ENCODE measurements around the gene LRRC1. TPM values are rescaled to one million over a fixed set of nuclear protein-coding genes. Genes with fewer than 3 reads are reported as not detected.

LRRC1 gene
- polyA plus RNA-seq, 1 donor (not counting 4 experiments of a cell fraction or from before 2014, with no cell fraction given): 19.7 TPM

GRCh38 chr6:53752440-53752839 lies 42.4 kb upstream of the LRRC1 start:
- peak overlapping the region in 1 of 3 experiments; percentile 21 for H3K4me3 ChIP-seq (ENCODE audit: control insufficient read depth in 2 of 3, extremely low read depth in 1 of 3, insufficient read depth in 2 of 3, low read depth in 1 of 3, low read length in 3 of 3)
- no peaks in the 10 kb centered on the region for H3K9me1 ChIP-seq (ENCODE audit: control insufficient read depth, extremely low read depth, insufficient read depth, low read length)
- H3K36me3 ChIP-seq (ENCODE audit: control insufficient read depth in 2 of 2, extremely low read depth in 1 of 2, insufficient read depth in 2 of 2, low read length in 2 of 2): no peaks in the 10 kb centered on the region
- no peaks in the 10 kb centered on the region for H3K79me2 ChIP-seq (ENCODE audit: control insufficient read depth, insufficient read depth, low read length)
- no peaks in the 10 kb centered on the region for H3K27me3 ChIP-seq (ENCODE audit: control insufficient read depth, extremely low read depth, insufficient read depth, low read length)
- H3K27ac ChIP-seq (ENCODE audit: control insufficient read depth, insufficient read depth, low read length): peak overlapping the region; percentile 91
- H3K9ac ChIP-seq (ENCODE audit: control insufficient read depth, extremely low read depth, insufficient read depth, low read length): peak overlapping the region; percentile 48
- H4K20me1 ChIP-seq (ENCODE audit: control insufficient read depth, extremely low read depth, insufficient read depth, low read length): no peaks in the 10 kb centered on the region
- dilution Hi-C loops (cut with MboI; ENCODE audit: extremely low pct_ligation_motif_present, low sequenced_read_pairs): no loop called here
- no peaks in the 10 kb centered on the region for H3K9me3 ChIP-seq (ENCODE audit: control insufficient read depth, low read depth, low read length)
- FAIRE-seq: peak; percentile 52
- H3K4me2 ChIP-seq (ENCODE audit: control insufficient read depth, extremely low read depth, insufficient read depth, low read depth, low read length): peak overlapping the region; percentile 75
- TF ChIP-seq CTCF (optimal IDR thresholded peaks at IDR 0.05 in 1 of 3, IDR thresholded peaks at IDR 0.05 in 1 of 3, conservative IDR thresholded peaks at IDR 0.05 in 1 of 3; ENCODE audit: extremely low read depth in 1 of 3, insufficient read depth in 2 of 3, low read length in 3 of 3): no peak
- no peak for TF ChIP-seq EZH2 (IDR thresholded peaks at IDR 0.05; ENCODE audit: low read length)
- peaks cover 25% of the 10 kb centered on the region for H3K4me1 ChIP-seq (ENCODE audit: control insufficient read depth, extremely low read depth, insufficient read depth, low read length)
- no peak for DNase-seq (ENCODE audit: low read depth, low spot score)
- H2AFZ ChIP-seq (ENCODE audit: control insufficient read depth, low read length): peak overlapping the region; percentile 79

DNA sequence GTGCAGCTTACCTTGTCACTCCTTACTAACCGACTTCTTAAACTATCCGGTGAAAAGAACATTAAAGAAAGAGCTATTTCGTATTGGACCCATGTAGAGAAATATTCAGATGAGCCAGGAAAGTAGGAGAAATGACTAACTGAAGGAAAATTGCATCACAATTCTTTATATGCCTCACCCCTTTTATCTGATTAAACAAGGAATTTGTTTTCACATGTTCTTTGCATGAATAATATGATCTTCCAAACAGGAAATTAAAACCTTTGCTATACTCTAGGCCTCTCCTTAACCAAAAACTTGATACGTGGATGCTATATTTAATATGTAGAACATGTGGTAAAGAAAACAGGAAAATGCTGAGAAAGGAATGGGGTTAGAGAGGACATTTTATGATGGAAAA lies 41.9 kb upstream of the LRRC1 start:
- Histone ChIP-seq H3K27me3 (ENCODE audit: control insufficient read depth, extremely low read depth, insufficient read depth, low read length) (no peaks in the 10 kb centered on the region), H3K27ac (ENCODE audit: control insufficient read depth, insufficient read depth, low read length) (peak overlapping the region; percentile 91), H3K4me1 (ENCODE audit: control insufficient read depth, extremely low read depth, insufficient read depth, low read length) (peaks cover 25% of the 10 kb centered on the region), H3K79me2 (ENCODE audit: control insufficient read depth, insufficient read depth, low read length) (no peaks in the 10 kb centered on the region), H3K36me3 (ENCODE audit: control insufficient read depth in 2 of 2, extremely low read depth in 1 of 2, insufficient read depth in 2 of 2, low read length in 2 of 2) (no peaks in the 10 kb centered on the region), H3K9ac (ENCODE audit: control insufficient read depth, extremely low read depth, insufficient read depth, low read length) (peak overlapping the region; percentile 48), H3K9me1 (ENCODE audit: control insufficient read depth, extremely low read depth, insufficient read depth, low read length) (no peaks in the 10 kb centered on the region), H3K9me3 (ENCODE audit: control insufficient read depth, low read depth, low read length) (no peaks in the 10 kb centered on the region), H3K4me3 (ENCODE audit: control insufficient read depth in 2 of 3, extremely low read depth in 1 of 3, insufficient read depth in 2 of 3, low read depth in 1 of 3, low read length in 3 of 3) (peak overlapping the region in 1 of 3 experiments; percentile 21), H3K4me2 (ENCODE audit: control insufficient read depth, extremely low read depth, insufficient read depth, low read depth, low read length) (peak overlapping the region; percentile 75), H4K20me1 (ENCODE audit: control insufficient read depth, extremely low read depth, insufficient read depth, low read length) (no peaks in the 10 kb centered on the region), H2AFZ (ENCODE audit: control insufficient read depth, low read length) (peak overlapping the region; percentile 79)
- DNase-seq (ENCODE audit: low read depth, low spot score): no peak
- dilution Hi-C loops (cut with MboI; ENCODE audit: extremely low pct_ligation_motif_present, low sequenced_read_pairs): no loop called here
- TF ChIP-seq CTCF (optimal IDR thresholded peaks at IDR 0.05 in 1 of 3, IDR thresholded peaks at IDR 0.05 in 1 of 3, conservative IDR thresholded peaks at IDR 0.05 in 1 of 3; ENCODE audit: extremely low read depth in 1 of 3, insufficient read depth in 2 of 3, low read length in 3 of 3): no peak
- no peak for TF ChIP-seq EZH2 (IDR thresholded peaks at IDR 0.05; ENCODE audit: low read length)
- FAIRE-seq: no peak

Data from keratinocyte (primary cell).